Panc1 (cell line): ENCODE measurements around the gene ASCC3. TPM values are rescaled to one million over a fixed set of nuclear protein-coding genes. Genes with fewer than 3 reads are reported as not detected.

Source experiments
- ATAC-seq: fragments of 200-7000 bp; cut with Tn5 transposase; 2 replicates; pipeline ENCODE4 v1.9.1; 2020; ENCODE audit warnings: mild to moderate bottlenecking, moderate library complexity
- BruUV-seq: library from RNA; stranded (reverse); fragments of 400-500 nt; replicated peaks from 2 replicates; lab custom pipeline; 2021; lab: Mats Ljungman, UMichigan
- CTCF ChIA-PET: fragments of 300-600 bp; sonication (Branson Sonifier 250); formaldehyde crosslinking; loops from one replicate; lab custom pipeline; 2022; ENCODE audit warnings: antibody characterized with exemption; lab: Charles Lee
- POLR2A ChIA-PET: fragments of 300-600 bp; sonication (Branson Sonifier 250); formaldehyde crosslinking; loops from one replicate; lab custom pipeline; 2022; ENCODE audit warnings: antibody characterized with exemption; lab: Charles Lee
- DNase-seq: peaks from one replicate; pipeline ENCODE4 v3.0.0-alpha.2; 2010; ENCODE audit warnings: low read depth, low spot score
- H3K27ac ChIP-seq: 2 replicates; pipeline ENCODE4 v1.5.1; 2011; ENCODE audit warnings: mild to moderate bottlenecking, low read length, inconsistent platforms
- H3K27me3 ChIP-seq: fragments of 200-500 bp; sonication (Bioruptor generic); 2 replicates; pipeline ENCODE4 v1.6.0; 2014; ENCODE audit warnings: low read length, inconsistent platforms; ENCODE audit not compliant: control insufficient read depth, insufficient read depth
- H3K36me3 ChIP-seq: fragments of 200-500 bp; sonication (Bioruptor generic); 2 replicates; pipeline ENCODE4 v1.5.1; 2014; ENCODE audit warnings: inconsistent platforms, mild to moderate bottlenecking, low read length, moderate library complexity; ENCODE audit not compliant: control insufficient read depth, insufficient read depth
- H3K4me1 ChIP-seq: 2 replicates; pipeline ENCODE4 v1.5.1; 2011; ENCODE audit warnings: inconsistent platforms, mild to moderate bottlenecking, low read length, moderate library complexity; ENCODE audit not compliant: control insufficient read depth, insufficient read depth
- H3K4me3 ChIP-seq, 2 experiments: 2 replicates each; pipeline ENCODE4 v1.5.1; 2011 to 2012; ENCODE audit warnings: low read depth in 2 of 2, low read length in 2 of 2, mild to moderate bottlenecking in 2 of 2, inconsistent platforms in 1 of 2, moderate library complexity in 1 of 2
- H3K9me3 ChIP-seq: fragments of 200-500 bp; sonication (Bioruptor generic); 2 replicates; pipeline ENCODE4 v1.5.1; 2014; ENCODE audit warnings: low read depth, mild to moderate bottlenecking, inconsistent platforms, low read length, moderate library complexity; ENCODE audit not compliant: control insufficient read depth, insufficient read depth
- POLR2AphosphoS5 ChIP-seq: IDR thresholded peaks from 2 replicates; pipeline ENCODE4 v1.6.1; 2012; ENCODE audit warnings: mild to moderate bottlenecking, low read depth, low read length, moderate library complexity
- SIN3A ChIP-seq: IDR thresholded peaks from 2 replicates; pipeline ENCODE4 v1.6.1; 2012; ENCODE audit warnings: low read depth, mild to moderate bottlenecking, low read length, moderate library complexity, borderline replicate concordance; ENCODE audit not compliant: insufficient read depth
- TCF7L2 ChIP-seq: IDR thresholded peaks from 2 replicates; pipeline ENCODE4 v1.6.1; 2011; ENCODE audit warnings: mild to moderate bottlenecking, low read depth, low read length, inconsistent platforms
- in situ Hi-C: cut with HindIII; loops from 2 replicates; pipeline ENCODE4 v1.10.0; 2016; ENCODE audit warnings: low sequenced_read_pairs, low pct_unique_long_range_greater_than_20kb
- intact Hi-C: fragments of 100-400 bp; cut with micrococcal nuclease; formaldehyde crosslinking; loops from one replicate; pipeline ENCODE4 v1.10.0; 2022; ENCODE audit not compliant: unreplicated experiment
- total RNA-seq: library from RNA; stranded (reverse); gene quantifications from one replicate; pipeline ENCODE4 v1.2.1, GENCODE V29; 2021; ENCODE audit not compliant: unreplicated experiment
- TF ChIP-seq, protein P1 (sequence below): fragments of 450-650 bp; IDR thresholded peaks from 2 replicates; pipeline ENCODE4 v1.5.1; 2017; ENCODE audit warnings: mild to moderate bottlenecking
- TF ChIP-seq, protein P2 (sequence below), 2 experiments: IDR thresholded peaks; 2 replicates each; pipeline ENCODE4 v1.6.1; 2011 to 2012; ENCODE audit warnings: low read depth in 2 of 2, control low read depth in 1 of 2, low read length in 1 of 2, mild to moderate bottlenecking in 1 of 2, moderate library complexity in 1 of 2; ENCODE audit not compliant: insufficient read depth in 1 of 2

The ASCC3 gene
- total RNA-seq, 1 experiment from 2014 or later = 46.9 TPM

DNA sequence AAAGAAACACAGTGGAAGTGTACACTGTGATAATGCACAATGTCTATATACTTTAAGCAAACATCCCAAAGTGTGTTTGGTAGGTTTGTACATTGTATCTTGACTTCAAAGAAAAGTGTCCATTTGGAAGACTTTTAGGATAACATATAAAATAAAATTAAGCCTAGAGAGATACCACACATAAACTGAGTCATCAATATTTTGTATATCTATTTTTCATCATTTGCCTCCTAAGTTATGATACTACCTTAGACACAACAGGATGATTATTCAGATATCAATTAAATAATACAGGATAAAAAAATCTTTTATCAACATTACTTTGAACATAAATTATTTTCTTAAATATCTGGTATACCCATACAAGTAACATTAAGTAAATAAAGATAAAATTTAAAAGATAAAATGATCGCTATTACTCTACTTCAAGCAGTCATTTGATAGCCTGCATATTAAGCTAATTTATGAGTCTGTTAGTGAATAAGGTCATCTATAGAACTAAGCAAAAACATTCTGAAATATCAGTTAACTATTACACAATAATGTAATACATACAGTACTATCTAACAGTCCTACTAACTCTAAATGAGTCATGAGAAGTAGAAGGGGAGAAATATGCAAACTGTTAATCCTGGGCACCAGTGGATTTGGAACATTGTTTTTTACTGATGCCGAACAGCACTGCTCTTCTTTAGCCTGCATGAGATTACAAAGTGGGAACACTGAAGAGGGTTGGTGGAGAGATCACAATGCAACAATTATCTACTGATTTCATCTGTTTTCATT lies 258.0 kb downstream of the ASCC3 start:
- Histone ChIP-seq H3K9me3 (no peaks in the 10 kb centered on the region), H3K27ac (no peak overlapping the region), H3K4me3 (no peak overlapping the region), H3K4me1 (no peaks in the 10 kb centered on the region; the same call in 1 of the 2 replicates), H3K27me3 (no peaks in the 10 kb centered on the region), H3K36me3 (peaks cover 12% of the 10 kb centered on the region)
- TF ChIP-seq SIN3A (no peak), POLR2AphosphoS5 (no peak), TCF7L2 (no peak)
- TF ChIP-seq, protein P1, sequence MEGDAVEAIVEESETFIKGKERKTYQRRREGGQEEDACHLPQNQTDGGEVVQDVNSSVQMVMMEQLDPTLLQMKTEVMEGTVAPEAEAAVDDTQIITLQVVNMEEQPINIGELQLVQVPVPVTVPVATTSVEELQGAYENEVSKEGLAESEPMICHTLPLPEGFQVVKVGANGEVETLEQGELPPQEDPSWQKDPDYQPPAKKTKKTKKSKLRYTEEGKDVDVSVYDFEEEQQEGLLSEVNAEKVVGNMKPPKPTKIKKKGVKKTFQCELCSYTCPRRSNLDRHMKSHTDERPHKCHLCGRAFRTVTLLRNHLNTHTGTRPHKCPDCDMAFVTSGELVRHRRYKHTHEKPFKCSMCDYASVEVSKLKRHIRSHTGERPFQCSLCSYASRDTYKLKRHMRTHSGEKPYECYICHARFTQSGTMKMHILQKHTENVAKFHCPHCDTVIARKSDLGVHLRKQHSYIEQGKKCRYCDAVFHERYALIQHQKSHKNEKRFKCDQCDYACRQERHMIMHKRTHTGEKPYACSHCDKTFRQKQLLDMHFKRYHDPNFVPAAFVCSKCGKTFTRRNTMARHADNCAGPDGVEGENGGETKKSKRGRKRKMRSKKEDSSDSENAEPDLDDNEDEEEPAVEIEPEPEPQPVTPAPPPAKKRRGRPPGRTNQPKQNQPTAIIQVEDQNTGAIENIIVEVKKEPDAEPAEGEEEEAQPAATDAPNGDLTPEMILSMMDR = no peak
- TF ChIP-seq, protein P2, sequence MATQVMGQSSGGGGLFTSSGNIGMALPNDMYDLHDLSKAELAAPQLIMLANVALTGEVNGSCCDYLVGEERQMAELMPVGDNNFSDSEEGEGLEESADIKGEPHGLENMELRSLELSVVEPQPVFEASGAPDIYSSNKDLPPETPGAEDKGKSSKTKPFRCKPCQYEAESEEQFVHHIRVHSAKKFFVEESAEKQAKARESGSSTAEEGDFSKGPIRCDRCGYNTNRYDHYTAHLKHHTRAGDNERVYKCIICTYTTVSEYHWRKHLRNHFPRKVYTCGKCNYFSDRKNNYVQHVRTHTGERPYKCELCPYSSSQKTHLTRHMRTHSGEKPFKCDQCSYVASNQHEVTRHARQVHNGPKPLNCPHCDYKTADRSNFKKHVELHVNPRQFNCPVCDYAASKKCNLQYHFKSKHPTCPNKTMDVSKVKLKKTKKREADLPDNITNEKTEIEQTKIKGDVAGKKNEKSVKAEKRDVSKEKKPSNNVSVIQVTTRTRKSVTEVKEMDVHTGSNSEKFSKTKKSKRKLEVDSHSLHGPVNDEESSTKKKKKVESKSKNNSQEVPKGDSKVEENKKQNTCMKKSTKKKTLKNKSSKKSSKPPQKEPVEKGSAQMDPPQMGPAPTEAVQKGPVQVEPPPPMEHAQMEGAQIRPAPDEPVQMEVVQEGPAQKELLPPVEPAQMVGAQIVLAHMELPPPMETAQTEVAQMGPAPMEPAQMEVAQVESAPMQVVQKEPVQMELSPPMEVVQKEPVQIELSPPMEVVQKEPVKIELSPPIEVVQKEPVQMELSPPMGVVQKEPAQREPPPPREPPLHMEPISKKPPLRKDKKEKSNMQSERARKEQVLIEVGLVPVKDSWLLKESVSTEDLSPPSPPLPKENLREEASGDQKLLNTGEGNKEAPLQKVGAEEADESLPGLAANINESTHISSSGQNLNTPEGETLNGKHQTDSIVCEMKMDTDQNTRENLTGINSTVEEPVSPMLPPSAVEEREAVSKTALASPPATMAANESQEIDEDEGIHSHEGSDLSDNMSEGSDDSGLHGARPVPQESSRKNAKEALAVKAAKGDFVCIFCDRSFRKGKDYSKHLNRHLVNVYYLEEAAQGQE (IDR thresholded peaks at IDR 0.05; ENCODE audit: insufficient read depth in 1 of 2, low read depth in 2 of 2, low read length in 1 of 2) = no peak
- ATAC-seq (no peak), DNase-seq (no peak)
- intact Hi-C loops (no loop called here), in situ Hi-C loops (no loop called here)
- no TSS peak for BruUV-seq
- CTCF ChIA-PET = interaction anchor here (0.6 kb wide), 1 partner anchor 1121 kb away, joined by 4 read pairs; no protein-coding TSS in a partner anchor
- POLR2A ChIA-PET = no interaction called here

DNA sequence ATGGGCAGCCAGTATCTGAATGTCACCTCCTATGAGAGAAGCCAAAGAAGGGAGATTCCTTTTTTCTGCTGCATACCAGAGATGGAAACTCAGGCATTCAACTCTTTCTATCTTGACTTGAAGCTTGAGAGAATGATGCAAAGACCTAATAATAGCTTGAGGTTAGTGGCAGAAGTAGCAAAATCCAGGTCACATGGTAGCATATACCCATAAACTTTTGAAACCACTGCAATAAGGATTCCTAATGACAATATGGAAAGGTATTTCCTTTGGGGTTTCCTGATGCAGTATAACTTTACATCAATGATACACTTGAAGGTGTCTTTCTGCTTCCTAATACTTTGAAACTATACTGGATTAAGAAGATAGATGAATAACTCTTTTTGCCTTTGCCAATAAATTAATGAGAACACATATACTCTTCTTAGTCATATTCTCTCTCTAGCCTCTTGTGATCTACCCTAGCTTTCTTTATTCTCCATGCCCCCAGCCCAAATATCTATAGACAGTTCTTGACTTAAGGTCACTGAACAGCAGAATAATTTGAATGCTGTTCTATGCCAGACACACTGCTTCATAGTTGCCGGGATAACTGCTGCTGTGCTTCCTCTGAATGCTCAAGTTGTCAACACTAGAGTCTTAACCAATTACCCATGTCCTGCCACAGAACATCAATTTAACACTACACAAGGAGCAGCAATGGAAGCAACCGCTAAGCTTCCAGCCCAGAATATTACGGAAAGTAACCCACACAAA lies 260.9 kb downstream of the ASCC3 start:
- ChIA-PET POLR2A (interaction anchor here (0.5 kb wide), 1 partner anchor 10 kb away, joined by 3 read pairs; no protein-coding TSS in a partner anchor), CTCF (no interaction called here)
- TF ChIP-seq, protein P1 = no peak
- TF ChIP-seq POLR2AphosphoS5 (no peak), SIN3A (no peak), TCF7L2 (no peak)
- TF ChIP-seq, protein P2 (IDR thresholded peaks at IDR 0.05; ENCODE audit: insufficient read depth in 1 of 2, low read depth in 2 of 2, low read length in 1 of 2) = no peak
- BruUV-seq = no TSS peak
- Histone ChIP-seq H3K4me1 (no peaks in the 10 kb centered on the region; the same call in 1 of the 2 replicates), H3K9me3 (no peaks in the 10 kb centered on the region), H3K27me3 (no peaks in the 10 kb centered on the region), H3K36me3 (peaks cover 7% of the 10 kb centered on the region), H3K27ac (no peak overlapping the region), H3K4me3 (no peak overlapping the region)
- no peak for ATAC-seq
- in situ Hi-C loops (no loop called here), intact Hi-C loops (no loop called here)
- no peak for DNase-seq
